NCI-H748 (cell line): Measurements from ENCODE around the gene CCDC12.

Source experiments
- DNase-seq: peaks from one replicate; lab custom pipeline; 2025; ENCODE audit not compliant: unreplicated experiment; lab: John Stamatoyannopoulos, UW

The CCDC12 gene

DNA sequence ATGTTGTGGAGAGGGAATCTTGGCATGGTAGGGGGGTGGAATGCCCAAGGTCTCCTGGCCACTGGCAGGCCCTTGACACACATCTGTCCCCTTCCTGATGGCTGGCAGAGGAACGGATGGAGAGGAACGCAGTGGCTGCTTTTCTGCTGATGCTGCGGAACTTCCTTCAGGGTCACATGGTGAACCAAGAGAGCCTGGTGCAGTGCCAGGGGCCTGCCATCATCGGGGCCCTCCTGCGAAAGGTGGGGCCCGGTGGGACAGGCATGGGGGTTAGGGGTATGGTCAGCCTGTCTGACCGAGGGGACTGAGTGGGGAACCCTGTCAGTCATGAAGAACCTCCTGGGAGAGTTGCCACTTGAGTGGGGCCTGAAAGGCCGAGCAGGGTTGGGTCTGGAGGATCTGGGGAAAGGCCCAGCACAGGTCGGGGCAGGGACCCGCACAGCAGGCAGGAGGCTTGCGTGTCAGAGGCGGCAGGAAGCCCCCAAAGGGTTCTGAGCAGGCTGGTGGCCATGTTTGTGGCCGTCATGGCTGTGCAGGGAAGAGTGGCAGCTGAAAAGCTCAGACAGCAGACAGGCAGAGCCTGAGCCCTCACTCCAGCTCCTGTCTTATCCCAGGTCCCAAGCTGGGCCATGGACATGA, 21.0 kb upstream of the CCDC12 start:
- DNase-seq = no peak

DNA sequence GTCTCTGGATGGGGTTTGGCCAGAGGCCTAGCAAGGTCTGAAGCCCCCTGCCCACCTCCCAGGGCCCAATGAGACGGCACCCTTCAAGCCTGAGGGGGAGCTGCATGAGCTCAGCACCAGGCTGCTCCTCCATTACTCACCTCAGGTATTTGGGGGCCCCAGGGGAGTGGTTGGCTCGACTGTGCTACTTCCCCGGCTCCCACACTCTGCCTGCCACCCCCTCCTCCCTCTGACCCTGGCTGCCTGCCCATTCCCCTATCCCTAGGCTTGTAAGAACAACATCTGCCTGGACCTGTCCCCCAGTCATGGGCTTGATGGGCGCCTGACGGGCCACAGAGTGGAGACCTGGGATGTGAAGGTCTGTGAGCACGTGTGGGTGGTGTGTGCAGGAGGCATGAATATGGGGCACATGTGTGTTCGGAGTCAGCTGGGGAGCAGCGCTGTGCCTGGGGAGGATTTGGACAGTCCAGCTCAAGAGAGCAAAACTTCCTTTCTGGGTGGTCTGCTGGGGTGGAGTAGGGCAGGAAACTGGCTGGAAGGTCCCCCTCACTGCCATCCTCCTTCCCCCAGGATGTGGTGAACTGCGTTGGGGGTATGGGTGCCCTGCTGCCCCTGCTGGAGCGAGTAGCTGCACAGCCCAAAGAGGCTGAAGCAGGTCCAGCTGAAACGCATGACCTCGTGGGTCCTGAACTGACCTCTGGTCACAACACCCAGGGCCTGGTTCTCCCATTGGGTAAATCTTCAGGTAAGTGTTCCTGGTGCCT, 20.3 kb upstream of the CCDC12 start:
- no peak for DNase-seq

DNA sequence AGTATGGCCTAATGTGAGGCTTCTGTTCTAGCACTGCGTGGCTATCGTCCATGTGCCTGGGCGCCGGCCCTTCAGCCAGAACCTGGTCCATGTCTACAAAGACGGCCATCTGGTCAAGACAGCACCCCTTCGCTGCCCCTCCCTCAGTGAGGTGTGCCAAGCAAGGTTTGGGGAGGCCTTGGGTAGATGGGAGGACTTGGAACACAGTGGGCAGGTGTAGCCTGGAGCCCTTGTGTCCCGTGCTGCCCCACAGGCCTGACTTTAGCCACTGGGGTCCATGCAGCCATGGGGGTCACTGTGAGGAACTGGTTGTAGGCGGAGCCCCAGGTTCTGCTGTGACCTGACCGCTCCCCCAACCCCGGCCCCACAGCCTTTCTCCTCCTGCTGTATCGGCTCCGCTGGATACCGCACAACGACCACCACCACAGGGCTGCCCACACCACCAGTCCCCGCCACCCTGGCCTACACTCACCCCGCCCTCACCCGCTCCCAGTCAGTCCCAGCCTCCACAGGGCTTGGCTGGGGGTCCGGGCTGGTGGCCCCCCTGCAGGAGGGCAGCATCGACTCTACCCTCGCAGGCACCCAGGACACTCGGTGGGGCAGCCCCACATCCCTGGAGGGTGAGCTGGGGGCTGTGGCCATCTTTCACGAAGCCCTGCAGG, 19.5 kb upstream of the CCDC12 start:
- DNase-seq = no peak

DNA sequence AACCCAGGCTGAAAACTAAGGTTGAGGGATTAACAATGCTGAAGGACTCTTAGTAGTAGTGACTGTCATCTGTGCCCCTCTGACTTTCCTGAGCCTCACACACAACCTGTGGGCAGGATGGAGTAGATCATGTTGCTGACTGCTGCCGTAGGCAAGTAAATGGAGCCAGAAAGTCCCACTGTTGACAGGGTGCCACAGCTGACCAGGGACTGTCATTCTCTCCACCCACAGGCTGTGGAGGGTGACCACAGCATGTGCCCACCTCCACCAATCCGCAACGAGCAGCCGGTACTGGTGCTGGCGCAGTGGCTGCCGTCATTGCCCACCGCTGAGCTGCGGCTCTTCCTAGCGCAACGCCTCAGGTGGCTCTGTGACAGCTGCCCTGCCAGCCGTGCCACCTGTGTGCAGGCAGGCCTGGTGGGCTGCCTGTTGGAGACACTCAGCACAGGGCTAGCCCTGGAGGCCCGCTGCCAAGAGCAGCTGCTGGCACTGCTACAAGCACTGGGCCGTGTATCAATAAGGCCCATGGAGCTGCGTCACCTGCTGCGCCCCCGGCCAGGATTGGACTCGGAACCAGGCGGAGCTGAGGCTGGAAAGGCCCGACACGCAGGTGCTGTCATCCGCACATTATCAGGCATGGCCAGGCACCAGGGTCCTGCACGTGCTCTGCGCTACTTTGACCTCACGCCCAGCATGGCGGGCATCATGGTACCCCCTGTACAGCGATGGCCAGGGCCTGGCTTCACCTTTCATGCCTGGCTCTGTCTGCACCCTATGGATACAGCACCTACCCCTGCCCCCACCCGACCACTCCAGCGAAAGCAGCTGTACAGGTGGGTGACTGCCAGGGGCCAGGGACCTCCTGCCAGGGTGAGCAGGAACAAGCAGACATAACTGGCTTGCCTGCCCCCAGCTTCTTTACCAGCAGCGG, 18.5 kb upstream of the CCDC12 start:
- DNase-seq = no peak

DNA sequence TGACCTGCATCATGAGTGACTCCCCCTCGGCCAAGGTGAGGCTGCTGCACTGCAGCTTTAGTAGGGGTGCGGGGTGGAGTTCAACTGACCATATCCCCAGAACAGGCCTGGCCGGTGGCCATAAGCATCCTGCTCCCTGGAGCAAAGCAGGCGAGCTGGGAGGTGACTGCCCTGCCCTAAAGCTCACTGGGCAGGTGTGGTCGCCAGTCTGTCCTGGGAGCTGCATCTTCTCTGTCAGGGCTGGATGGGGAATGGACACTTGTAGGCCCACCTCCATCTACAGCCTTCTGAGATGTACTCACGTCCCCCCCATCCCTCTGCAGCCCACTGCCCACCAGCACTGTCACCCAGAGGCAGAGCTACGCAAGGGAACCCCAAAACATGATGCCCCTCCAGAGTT, 17.4 kb upstream of the CCDC12 start:
- no peak for DNase-seq

DNA sequence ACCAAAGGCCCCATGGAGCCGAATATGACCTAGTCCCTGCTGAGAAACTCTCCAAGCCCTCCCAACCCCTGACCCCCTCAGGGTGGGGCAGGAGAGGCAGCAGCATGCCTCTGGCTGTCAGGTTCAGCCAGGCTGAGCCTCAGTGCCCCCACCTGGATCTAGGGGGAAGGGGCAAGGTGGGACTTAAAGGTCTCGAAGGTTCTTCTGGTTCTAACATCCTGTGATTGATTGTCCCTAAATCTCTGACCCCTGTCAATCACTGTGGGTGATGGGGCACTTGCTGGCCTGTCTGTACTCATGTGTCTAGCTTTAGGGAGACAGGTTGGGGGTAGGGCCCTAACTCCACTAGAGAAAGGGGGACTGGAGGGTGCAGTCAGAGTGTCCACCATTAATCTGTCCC, 16.7 kb upstream of the CCDC12 start:
- DNase-seq = no peak

DNA sequence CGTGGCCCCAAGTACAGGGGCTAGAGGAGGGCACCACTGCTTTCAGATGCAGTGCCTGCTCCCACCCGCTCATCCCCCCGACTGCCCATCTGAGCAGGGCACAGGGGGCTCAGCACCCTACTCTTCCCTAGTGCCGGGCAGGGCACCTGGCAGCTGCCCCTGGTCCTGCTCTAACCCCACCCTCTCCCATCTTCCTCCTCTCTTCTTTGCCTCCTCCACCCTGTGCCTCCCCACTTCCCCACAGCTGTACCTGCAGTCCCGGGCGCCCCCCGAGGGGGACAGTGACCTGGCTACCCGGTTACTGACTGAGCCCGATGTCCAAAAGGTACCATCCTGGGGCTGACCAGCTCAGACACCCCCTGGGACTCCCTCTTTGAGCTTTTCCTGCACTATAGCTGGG, 15.7 kb upstream of the CCDC12 start:
- DNase-seq = no peak

DNA sequence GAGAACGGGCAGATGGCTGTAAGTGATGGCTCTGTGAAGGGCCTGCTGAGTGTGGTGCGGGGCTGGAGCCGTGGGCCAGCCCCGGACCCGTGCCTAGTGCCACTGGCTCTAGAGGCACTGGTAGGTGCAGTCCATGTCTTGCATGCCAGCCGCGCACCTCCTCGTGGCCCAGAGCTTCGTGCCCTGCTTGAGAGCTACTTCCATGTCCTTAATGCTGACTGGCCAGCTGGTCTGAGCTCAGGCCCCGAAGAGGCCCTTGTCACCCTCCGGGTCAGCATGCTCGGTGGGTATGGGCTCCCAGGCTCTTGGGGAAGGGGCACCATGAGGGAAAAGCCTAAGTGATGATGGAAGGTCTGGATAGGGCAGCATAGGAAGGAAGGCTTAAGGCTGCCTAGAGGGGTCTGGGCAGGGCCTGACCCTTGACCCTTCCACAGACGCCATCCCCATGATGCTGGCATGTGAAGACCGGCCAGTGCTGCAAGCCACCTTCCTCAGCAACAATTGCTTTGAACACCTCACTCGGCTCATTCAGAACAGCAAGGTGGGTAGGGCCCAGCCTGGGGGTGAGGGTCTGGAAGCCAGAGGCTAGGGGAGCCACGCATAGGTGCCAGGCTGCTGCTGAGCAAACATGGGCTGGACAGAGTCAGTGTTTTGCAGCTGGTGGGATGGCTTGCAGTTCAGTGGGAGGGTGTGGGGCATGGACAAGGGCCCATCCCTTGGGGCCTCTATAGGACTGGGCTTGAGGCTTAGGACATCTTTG, 15.0 kb upstream of the CCDC12 start:
- no peak for DNase-seq

DNA sequence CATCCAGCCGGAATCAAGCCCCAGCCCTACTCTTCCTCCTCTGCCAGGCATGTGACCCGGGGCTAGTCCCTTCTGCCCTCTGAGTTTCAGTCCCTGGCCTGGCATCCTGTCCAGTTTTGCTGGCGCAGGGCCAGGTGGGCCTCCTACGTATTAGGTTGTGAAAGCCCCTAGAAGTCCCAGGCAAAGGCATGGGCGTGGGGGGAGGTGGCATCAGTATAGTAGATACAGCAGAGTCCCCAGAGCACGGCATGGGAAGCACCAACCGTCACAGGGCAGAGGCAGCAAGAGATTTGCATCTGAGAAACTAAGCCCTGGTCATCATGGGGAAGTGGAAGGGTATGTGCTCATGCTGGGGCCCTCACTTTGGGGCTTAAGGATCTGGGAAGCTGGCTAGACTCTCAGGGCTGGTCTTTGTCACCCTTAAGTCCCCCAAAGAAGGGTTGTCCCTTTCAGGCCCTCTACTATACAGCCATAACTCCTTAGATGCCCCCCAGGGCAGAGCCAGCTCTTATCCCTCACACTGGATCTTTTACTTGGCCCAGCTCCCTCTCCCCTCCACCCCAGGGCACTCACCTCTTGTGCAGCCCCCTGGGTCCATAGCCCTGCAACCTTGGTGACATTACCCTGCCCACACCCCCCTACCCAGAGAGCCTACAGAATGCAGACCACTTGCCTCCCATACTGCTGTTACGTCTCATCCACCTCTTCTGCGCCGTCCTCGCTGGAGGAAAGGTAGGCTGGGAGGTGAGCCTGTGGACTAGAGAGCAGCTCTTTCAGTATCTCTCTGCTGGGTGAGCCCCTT, 14.2 kb upstream of the CCDC12 start:
- DNase-seq = no peak

DNA sequence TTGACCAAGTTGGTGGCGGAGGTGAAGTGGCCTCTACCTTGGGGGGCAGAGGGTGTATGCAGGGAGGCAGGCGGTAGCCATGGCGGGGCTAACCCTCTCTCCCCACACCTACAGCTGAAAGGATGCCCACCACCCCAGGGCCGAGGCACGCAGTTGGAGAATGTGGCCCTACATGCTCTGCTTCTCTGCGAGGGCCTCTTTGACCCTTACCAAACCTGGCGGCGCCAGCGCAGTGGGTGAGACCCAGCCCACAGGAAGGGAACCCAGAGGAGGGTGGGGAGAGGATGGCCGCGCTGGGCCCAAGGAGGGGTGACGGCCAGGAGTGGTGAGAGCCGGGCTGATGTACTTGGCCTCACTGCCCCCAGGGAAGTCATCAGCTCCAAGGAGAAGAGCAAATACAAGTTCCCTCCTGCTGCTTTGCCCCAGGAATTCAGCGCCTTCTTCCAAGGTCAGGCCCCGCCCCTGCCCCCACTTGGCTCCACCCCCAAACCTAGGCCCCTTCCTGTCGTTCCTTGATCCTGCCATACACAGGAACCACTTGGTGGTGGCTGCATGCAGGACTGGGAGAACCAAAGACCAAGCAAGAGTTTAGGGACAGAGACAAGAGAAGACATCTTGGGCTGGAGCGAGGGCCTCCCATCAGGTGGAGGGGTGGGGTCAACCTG, 12.7 kb upstream of the CCDC12 start:
- no peak for DNase-seq

DNA sequence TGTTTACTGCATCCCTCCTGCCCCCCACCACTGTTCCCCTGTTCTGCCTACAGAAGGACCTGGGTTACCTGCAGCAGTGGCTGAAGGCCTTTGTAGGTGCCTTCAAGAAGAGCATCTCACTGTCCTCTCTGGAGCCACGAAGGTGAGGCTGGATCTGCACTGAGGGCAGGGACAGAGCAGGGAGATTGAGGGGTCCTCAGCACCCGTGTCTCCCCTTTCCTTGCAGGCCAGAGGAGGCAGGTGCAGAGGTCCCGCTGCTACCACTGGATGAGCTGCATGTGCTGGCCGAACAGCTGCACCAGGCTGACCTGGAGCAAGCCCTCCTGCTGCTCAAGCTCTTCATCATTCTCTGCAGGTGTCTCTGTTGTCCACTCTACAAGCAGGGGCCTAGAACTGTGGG, 12.1 kb upstream of the CCDC12 start:
- DNase-seq = no peak

DNA sequence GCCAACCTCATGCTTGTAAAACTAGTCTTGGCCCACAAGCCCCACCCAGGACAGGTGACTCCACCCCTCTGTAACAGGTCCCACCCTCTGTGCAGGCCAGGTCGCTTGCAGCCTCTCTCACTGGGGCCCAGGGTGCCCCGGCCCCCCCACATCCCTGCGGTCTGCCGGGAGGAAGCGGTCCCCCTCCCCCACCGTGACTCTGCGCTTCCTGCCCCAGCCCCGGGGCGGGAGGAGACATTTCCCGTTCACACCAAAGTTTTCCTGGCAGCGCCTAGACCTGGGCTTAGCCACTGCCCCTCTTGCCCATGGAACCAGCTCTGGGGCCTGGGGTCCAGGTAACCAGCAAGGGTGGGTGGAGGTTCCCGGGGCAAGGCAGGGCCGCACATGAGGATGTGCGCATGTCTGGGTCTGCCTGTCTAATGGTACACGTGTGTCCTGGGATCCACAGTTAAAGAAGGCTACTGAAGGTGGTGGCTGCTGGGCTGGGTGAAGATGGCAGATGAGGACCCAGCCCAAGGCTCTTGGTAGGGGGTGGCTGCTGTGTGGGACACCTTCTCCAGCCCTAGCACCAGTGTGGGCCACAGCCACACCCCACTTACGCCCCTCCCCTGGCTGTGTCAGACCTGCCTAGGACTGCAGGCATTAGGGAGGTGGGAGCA, 11.3 kb upstream of the CCDC12 start:
- DNase-seq = no peak

DNA sequence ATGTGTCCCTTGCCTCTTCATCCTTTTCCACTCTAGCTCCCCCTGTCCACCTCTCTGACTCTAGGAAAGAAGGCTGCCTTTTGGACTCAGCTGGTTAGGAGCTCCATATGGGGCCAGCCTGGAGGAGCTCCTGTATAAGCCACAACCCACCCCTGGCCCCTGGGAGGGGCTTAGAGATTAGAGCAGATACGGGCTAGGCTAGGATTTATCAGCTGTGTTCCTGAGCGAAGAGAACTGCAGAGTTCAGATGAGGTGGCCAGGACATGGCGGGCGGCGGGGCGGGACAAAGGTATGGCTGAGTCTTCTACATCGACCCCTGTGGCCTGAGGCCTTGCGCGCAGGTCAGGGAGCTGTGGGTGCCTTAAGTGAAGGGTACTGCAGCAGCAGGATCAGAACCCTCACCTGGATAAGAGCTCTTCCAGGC, 10.8 kb upstream of the CCDC12 start:
- no peak for DNase-seq

DNA sequence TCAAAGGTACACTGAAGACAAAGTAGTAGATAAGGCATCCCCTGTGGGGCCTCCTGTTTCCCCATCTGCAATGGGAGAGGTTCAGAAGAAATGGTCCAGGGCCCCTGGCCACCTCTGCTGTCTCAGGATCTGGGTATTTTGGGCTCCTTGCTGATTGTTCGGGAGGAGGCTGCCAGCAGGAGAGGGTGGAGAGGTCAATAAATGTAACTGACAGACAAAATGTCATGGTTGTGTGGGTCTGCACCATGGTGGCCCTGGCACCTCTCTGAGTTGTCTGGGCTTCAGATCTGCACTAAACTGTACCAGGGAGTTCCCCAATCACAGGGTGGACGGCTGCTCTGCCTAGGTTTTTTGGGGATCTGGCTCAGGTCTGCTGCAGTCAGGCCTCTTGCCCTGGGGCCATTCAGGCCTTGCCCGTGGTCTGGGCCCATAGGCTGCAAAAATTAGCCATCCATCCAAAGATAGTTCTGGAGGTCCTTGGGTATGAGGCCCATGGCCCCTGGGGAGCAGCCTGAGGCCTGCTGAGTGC, 10.3 kb upstream of the CCDC12 start:
- no peak for DNase-seq

DNA sequence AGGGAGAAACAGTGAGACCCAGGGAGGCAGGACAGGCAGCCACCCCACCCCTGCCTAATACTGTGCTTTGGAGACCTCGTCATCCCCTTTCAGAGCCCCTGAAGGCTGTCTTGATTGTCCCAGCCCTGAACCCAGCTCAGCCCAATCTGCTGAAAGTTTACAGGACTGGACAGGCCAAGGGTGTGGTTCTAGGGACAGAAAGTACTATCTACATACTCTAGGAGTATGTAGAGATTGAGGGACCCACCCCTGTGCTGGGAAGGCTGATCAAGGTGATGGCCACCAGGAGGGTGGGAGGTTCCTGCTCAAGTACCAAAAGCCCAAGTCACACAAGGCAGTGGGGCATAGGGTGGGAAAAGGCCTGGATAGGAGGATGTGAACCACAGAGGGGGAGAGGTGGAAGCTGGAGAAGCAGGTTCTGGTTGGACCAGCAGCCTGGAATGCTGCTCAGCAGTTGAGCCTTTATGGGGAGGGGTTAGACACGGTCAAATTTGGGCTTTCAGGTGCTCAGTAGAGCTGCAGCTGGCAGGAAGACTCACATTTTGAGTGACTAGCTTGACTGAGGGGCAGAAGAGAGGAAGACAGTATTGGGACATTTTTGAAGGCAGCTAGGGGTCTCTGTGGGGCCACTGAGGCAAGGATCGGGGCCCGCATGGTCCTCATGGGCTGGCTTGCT, 9.6 kb upstream of the CCDC12 start:
- DNase-seq = no peak

DNA sequence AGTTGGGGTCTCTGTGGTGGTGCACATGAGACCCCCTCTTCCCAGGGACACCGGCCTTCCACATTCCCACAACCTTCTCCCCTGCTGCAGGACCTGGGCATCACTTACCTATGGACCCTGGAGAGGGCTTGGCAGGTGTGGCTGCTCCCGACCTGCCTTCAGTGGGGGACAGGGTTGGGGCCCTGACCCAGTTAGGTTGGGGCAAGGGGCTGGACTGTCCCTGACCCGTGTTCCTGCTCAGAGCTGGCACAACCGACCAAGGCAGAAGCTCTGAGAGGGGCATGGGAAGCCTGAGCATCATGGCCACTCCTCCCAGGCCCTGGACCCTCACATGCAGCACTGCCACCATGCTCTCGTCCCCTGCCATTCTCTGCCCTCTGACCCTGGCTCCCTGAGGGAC, 9.0 kb upstream of the CCDC12 start:
- no peak for DNase-seq

DNA sequence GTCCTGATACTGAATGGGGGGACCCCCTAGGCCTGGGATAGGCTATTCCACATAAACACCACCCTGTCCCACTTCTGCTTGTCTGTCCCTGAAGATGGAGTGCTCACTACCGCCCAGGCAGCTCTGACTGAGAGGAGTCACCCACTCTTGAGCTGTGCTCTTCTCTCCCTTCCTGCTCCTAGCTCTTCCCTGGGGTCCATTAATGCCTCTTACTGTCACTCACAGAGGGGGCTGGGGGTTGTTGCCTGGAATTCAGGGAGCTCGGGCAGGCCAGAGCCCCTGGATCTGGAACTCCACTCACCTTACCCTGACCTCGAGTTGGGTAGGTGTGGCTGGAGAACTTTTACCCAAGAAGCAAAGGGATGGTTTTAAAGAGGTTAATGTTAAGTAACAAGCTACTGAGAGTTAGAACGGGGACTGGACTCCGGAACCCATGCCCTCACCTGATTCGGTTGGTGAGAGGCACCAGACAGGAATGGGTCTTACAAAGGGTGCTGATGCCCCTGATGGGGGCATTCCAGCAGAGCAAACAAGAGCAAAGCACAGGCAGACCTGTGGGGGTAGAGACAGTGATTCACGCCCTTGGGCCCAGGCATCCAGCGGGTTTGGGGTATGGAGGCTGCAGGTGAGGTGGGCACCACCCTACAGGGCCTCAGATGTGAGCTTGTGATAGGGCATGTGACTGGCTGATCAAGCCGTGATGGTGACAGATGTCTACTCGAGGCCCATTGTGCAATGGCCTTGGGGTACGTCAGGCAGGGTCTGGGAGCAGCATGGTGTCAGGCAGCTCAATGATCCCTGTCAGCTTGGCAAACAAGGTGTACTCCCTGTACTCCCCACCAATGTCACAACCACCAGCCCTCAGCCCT, 8.3 kb upstream of the CCDC12 start:
- no peak for DNase-seq
